HepG2 (cell line): ENCODE results near the gene SEMA3F. TPM values are rescaled to one million over a fixed set of nuclear protein-coding genes. Genes with fewer than 3 reads are reported as not detected.

Experiments used
- AGO1 ChIP-seq: fragments of 200-400 bp; formaldehyde crosslinking; IDR thresholded peaks from 2 replicates; pipeline ENCODE4 v1.6.1; 2017; ENCODE audit warnings: mild to moderate bottlenecking, low read depth, low read length, moderate library complexity; ENCODE audit not compliant: poor library complexity, severe bottlenecking
- FOSL2 ChIP-seq: sonication (generic); formaldehyde crosslinking; IDR thresholded peaks from 2 replicates; pipeline ENCODE4 v1.4.0; 2020; ENCODE audit warnings: missing genetic modification reagents
- HCFC1 ChIP-seq: fragments of 150-350 bp; IDR thresholded peaks from 2 replicates; pipeline ENCODE4 v1.6.1; 2014; ENCODE audit warnings: low read depth, low read length
- HDAC1 ChIP-seq: sonication (generic); formaldehyde crosslinking; IDR thresholded peaks from 2 replicates; pipeline ENCODE4 v1.5.1; 2020; ENCODE audit warnings: mild to moderate bottlenecking, missing genetic modification reagents
- HNRNPLL ChIP-seq: fragments of 200-400 bp; formaldehyde crosslinking; IDR thresholded peaks from 2 replicates; pipeline ENCODE4 v1.6.1; 2017; ENCODE audit warnings: mild to moderate bottlenecking, low read depth, low read length; ENCODE audit not compliant: poor library complexity, severe bottlenecking
- MED8 ChIP-seq: sonication (generic); formaldehyde crosslinking; IDR thresholded peaks from 2 replicates; pipeline ENCODE4 v1.8.1; 2023; ENCODE audit warnings: mild to moderate bottlenecking, missing genetic modification reagents; ENCODE audit not compliant: insufficient replicate concordance
- NFIC ChIP-seq: IDR thresholded peaks from 2 replicates; pipeline ENCODE4 v1.6.1; 2012; ENCODE audit warnings: mild to moderate bottlenecking, low read length, inconsistent platforms
- NR2F6 ChIP-seq, 2 experiments: IDR thresholded peaks; 2 replicates each; pipeline ENCODE4 v1.6.1; 2016; ENCODE audit warnings: antibody characterized with exemption in 1 of 2, mild to moderate bottlenecking in 1 of 2
- SIN3A ChIP-seq: IDR thresholded peaks from 2 replicates; pipeline ENCODE4 v1.6.1; 2011; ENCODE audit warnings: low read depth, mild to moderate bottlenecking, control low read depth, low read length, borderline replicate concordance
- TCF12 ChIP-seq, 2 experiments: fragments of 450-650 bp in 1 of 2; sonication (generic) in 1 of 2; formaldehyde crosslinking in 1 of 2; IDR thresholded peaks; 2 replicates each; pipeline versions ENCODE4 v1.6.1 to v1.8.0; 2017 to 2022; ENCODE audit warnings: antibody characterized with exemption in 1 of 2, mild to moderate bottlenecking in 1 of 2, missing genetic modification reagents in 1 of 2, moderate library complexity in 1 of 2
- TCF7L2 ChIP-seq: IDR thresholded peaks from 2 replicates; pipeline ENCODE4 v1.6.1; 2011; ENCODE audit warnings: mild to moderate bottlenecking, low read depth, low read length, moderate library complexity
- YEATS4 ChIP-seq: sonication (generic); formaldehyde crosslinking; IDR thresholded peaks from 2 replicates; pipeline ENCODE4 v1.4.0; 2020; ENCODE audit warnings: missing genetic modification reagents, borderline replicate concordance
- ZNF670 ChIP-seq: sonication (generic); formaldehyde crosslinking; IDR thresholded peaks from 2 replicates; pipeline ENCODE4 v1.8.0; 2022; ENCODE audit warnings: mild to moderate bottlenecking, missing genetic modification reagents, borderline replicate concordance
- ZSCAN9 ChIP-seq: IDR thresholded peaks from 2 replicates; pipeline ENCODE4 v1.6.1; 2016; ENCODE audit warnings: borderline replicate concordance
- polyA plus RNA-seq, 8 experiments: library from polyadenylated mRNA; depleted of rRNA in 3 of 8; stranded (reverse) in 7 of 8; unstranded in 1 of 8; fragments of >200 nt; fragmentation: Illumina TruSeq in 4 of 8; extraction: Trizol in 4 of 8; gene quantifications; 2 replicates each; pipeline versions ENCODE4 v1.2.1 to v1.2.3, GENCODE V29; 2011 to 2016; ENCODE audit warnings: low read depth in 4 of 8, missing spikeins in 1 of 8, mixed read lengths in 1 of 8; ENCODE audit not compliant: insufficient read depth in 1 of 8
- total RNA-seq, 5 experiments: library from RNA; depleted of rRNA; stranded (reverse); fragments of >200 nt; fragmentation: Illumina TruSeq; extraction: Trizol; gene quantifications; 2 replicates each; pipeline ENCODE4 v1.2.3, GENCODE V29; 2016; ENCODE audit warnings: low read depth in 1 of 5
- TF ChIP-seq, protein P1 (sequence below), 2 experiments: sonication (generic) in 1 of 2; formaldehyde crosslinking in 1 of 2; IDR thresholded peaks; 2 replicates each; pipeline versions ENCODE4 v1.6.1 to v1.9.0; 2014 to 2022; ENCODE audit warnings: antibody characterized with exemption in 1 of 2, borderline replicate concordance in 1 of 2, inconsistent platforms in 1 of 2, low read depth in 1 of 2, missing genetic modification reagents in 1 of 2
- TF ChIP-seq, protein P2 (sequence below): sonication (generic); formaldehyde crosslinking; IDR thresholded peaks from 2 replicates; pipeline ENCODE4 v1.4.0; 2020; ENCODE audit warnings: missing genetic modification reagents, borderline replicate concordance
- TF ChIP-seq, protein P3 (sequence below): sonication (generic); formaldehyde crosslinking; IDR thresholded peaks from 2 replicates; pipeline ENCODE4 v1.5.0; 2020; ENCODE audit warnings: mild to moderate bottlenecking, missing genetic modification reagents, borderline replicate concordance
- TF ChIP-seq, protein P4 (sequence below): sonication (generic); formaldehyde crosslinking; IDR thresholded peaks from 2 replicates; pipeline ENCODE4 v1.4.0; 2020; ENCODE audit warnings: mild to moderate bottlenecking, missing genetic modification reagents

Gene SEMA3F
- total and polyA plus RNA-seq, 2 of the 13 experiments (the other 11 are each of a cell fraction or from before 2014, with no cell fraction given), result 7.6 to 17.2 TPM

DNA sequence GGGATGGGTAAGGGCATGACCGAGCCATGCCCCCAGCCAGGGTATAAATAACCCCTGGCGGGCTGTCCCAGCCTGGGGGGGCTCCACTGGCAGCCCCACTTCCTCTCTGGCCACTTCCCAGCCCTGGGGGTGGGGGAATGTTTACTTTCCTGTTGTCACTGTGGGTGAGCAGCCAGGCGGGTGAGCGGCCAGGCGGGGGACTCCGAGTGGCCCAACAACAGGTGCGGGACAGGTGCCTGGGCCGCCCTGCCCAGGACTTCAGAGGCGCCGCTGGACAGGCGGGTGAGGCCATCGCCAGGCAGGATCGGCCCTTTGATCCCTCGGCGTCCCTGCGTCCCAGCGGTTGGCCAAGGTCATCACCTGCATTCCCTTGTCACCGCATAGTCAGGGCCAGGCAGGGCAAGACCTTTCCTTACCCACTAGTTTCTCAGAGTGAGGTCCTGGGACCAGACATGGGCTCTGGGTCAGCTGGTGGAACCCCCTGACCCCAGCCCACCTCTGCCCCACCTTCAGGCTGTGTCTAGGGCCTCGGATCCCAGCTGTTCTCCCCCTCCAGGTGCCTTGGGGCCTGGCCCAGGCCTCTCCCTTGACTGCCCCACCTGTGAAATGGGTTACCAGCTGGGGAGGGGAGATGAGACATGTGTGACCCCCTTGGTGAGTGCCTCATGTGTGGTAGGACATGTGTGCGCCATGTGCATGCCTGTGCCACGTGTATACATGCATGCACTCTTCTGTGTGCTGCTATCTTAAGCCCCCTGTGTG lies 16.6 kb downstream of the SEMA3F start (continued):
- TF ChIP-seq NR2F6 (IDR thresholded peaks at IDR 0.05) (peak; percentile 95), NR2F6 (CRISPR knock-in tag; IDR thresholded peaks at IDR 0.05) (peak; percentile 99), FOSL2 (CRISPR knock-in tag) (peak; percentile 86), HCFC1 (no peak), AGO1 (no peak), ZSCAN9 (CRISPR knock-in tag) (peak; percentile 90; the same call in 1 of the 2 replicates), HDAC1 (CRISPR knock-in tag) (peak; percentile 99), TCF7L2 (peak; percentile 99), ZNF670 (peak; percentile 91), SIN3A (no peak; the same call in 1 of the 2 replicates), NFIC (peak; percentile 68; the same call in 1 of the 2 replicates), YEATS4 (CRISPR knock-in tag) (peak; percentile 64; the same call in 1 of the 2 replicates), HNRNPLL (peak; percentile 47), MED8 (peak; percentile 55), TCF12 (IDR thresholded peaks at IDR 0.05) (no peak), TCF12 (CRISPR knock-in tag; IDR thresholded peaks at IDR 0.05) (peak; percentile 100)
- TF ChIP-seq, protein P1, sequence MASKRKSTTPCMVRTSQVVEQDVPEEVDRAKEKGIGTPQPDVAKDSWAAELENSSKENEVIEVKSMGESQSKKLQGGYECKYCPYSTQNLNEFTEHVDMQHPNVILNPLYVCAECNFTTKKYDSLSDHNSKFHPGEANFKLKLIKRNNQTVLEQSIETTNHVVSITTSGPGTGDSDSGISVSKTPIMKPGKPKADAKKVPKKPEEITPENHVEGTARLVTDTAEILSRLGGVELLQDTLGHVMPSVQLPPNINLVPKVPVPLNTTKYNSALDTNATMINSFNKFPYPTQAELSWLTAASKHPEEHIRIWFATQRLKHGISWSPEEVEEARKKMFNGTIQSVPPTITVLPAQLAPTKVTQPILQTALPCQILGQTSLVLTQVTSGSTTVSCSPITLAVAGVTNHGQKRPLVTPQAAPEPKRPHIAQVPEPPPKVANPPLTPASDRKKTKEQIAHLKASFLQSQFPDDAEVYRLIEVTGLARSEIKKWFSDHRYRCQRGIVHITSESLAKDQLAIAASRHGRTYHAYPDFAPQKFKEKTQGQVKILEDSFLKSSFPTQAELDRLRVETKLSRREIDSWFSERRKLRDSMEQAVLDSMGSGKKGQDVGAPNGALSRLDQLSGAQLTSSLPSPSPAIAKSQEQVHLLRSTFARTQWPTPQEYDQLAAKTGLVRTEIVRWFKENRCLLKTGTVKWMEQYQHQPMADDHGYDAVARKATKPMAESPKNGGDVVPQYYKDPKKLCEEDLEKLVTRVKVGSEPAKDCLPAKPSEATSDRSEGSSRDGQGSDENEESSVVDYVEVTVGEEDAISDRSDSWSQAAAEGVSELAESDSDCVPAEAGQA (IDR thresholded peaks at IDR 0.05; ENCODE audit: low read depth), result no peak; the same call in 1 of the 2 replicates
- TF ChIP-seq, protein P1 (CRISPR knock-in tag; IDR thresholded peaks at IDR 0.05; ENCODE audit: borderline replicate concordance), result no peak
- TF ChIP-seq, protein P2, sequence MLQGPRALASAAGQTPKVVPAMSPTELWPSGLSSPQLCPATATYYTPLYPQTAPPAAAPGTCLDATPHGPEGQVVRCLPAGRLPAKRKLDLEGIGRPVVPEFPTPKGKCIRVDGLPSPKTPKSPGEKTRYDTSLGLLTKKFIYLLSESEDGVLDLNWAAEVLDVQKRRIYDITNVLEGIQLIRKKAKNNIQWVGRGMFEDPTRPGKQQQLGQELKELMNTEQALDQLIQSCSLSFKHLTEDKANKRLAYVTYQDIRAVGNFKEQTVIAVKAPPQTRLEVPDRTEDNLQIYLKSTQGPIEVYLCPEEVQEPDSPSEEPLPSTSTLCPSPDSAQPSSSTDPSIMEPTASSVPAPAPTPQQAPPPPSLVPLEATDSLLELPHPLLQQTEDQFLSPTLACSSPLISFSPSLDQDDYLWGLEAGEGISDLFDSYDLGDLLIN, result no peak
- TF ChIP-seq, protein P3, sequence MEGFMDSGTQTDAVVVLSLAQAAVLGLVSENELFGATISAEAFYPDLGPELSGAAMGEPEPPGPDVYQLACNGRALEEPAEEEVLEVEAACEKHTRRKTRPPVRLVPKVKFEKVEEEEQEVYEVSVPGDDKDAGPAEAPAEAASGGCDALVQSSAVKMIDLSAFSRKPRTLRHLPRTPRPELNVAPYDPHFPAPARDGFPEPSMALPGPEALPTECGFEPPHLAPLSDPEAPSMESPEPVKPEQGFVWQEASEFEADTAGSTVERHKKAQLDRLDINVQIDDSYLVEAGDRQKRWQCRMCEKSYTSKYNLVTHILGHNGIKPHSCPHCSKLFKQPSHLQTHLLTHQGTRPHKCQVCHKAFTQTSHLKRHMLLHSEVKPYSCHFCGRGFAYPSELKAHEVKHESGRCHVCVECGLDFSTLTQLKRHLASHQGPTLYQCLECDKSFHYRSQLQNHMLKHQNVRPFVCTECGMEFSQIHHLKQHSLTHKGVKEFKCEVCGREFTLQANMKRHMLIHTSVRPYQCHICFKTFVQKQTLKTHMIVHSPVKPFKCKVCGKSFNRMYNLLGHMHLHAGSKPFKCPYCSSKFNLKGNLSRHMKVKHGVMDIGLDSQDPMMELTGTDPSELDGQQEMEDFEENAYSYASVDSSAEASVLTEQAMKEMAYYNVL (CRISPR knock-in tag), result peak; percentile 95
- TF ChIP-seq, protein P4, sequence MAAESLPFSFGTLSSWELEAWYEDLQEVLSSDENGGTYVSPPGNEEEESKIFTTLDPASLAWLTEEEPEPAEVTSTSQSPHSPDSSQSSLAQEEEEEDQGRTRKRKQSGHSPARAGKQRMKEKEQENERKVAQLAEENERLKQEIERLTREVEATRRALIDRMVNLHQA (CRISPR knock-in tag), result 0 out of 2 replicates have a peak, but pooled peaks have one; percentile 50
